ENCODE measurements around the gene CALU. TPM values are rescaled to one million over a fixed set of nuclear protein-coding genes. Genes with fewer than 3 reads are reported as not detected.

CALU gene
- total RNA-seq, 2 experiments from 2014 or later = 33.0 to 35.4 TPM

- no peaks in the 10 kb centered on the region for H3K9me3 Mint-ChIP-seq
- peaks cover 50% of the 10 kb centered on the region for H3K4me1 Mint-ChIP-seq (ENCODE audit: low read depth)
- no peak overlapping the region for H3K4me3 Mint-ChIP-seq
- CTCF ChIA-PET = interaction anchor here (1.5 to 1.6 kb wide), 2 partner anchors 68 to 314 kb away, joined by 7 to 9 read pairs; no protein-coding TSS in a partner anchor
- no peak overlapping the region for H3K27ac Mint-ChIP-seq
- H3K27me3 Mint-ChIP-seq (ENCODE audit: low read depth) = no peaks in the 10 kb centered on the region
- intact Hi-C loops (cut with micrococcal nuclease) = no loop called here
- peaks cover 3% of the 10 kb centered on the region for H3K36me3 Mint-ChIP-seq (ENCODE audit: low read depth)
- DNase-seq = no peak
Measured at GRCh38 chr7:128740996-128741395, 1.8 kb downstream of the CALU start.

GRCh38 chr7:128741491-128741890, 2.3 kb downstream of the CALU start:
- intact Hi-C loops (cut with micrococcal nuclease) = no loop called here
- no peak for DNase-seq
- H3K9me3 Mint-ChIP-seq = no peaks in the 10 kb centered on the region
- no peak overlapping the region for H3K27ac Mint-ChIP-seq
- CTCF ChIA-PET = no interaction called here
- H3K27me3 Mint-ChIP-seq (ENCODE audit: low read depth) = no peaks in the 10 kb centered on the region
- H3K4me1 Mint-ChIP-seq (ENCODE audit: low read depth) = peaks cover 50% of the 10 kb centered on the region
- H3K4me3 Mint-ChIP-seq = no peak overlapping the region
- H3K36me3 Mint-ChIP-seq (ENCODE audit: low read depth) = peaks cover 6% of the 10 kb centered on the region

GRCh38 chr7:128742206-128742605, 3.0 kb downstream of the CALU start:
- CTCF ChIA-PET = no interaction called here
- peaks cover 54% of the 10 kb centered on the region for H3K4me1 Mint-ChIP-seq (ENCODE audit: low read depth)
- no peaks in the 10 kb centered on the region for H3K27me3 Mint-ChIP-seq (ENCODE audit: low read depth)
- no peak overlapping the region for H3K4me3 Mint-ChIP-seq
- DNase-seq = no peak
- intact Hi-C loops (cut with micrococcal nuclease) = no loop called here
- peaks cover 6% of the 10 kb centered on the region for H3K36me3 Mint-ChIP-seq (ENCODE audit: low read depth)
- no peaks in the 10 kb centered on the region for H3K9me3 Mint-ChIP-seq
- H3K27ac Mint-ChIP-seq = no peak overlapping the region

GRCh38 chr7:128743112-128743772, 4.1 kb downstream of the CALU start:
- peaks cover 55% of the 10 kb centered on the region for H3K4me1 Mint-ChIP-seq (ENCODE audit: low read depth)
- no peak overlapping the region for H3K4me3 Mint-ChIP-seq
- no peaks in the 10 kb centered on the region for H3K27me3 Mint-ChIP-seq (ENCODE audit: low read depth)
- intact Hi-C loops (cut with micrococcal nuclease) = no loop called here
- CTCF ChIA-PET = interaction anchor here (0.7 kb wide), 1 partner anchor 290 kb away, joined by 3 read pairs; no protein-coding TSS in a partner anchor
- H3K27ac Mint-ChIP-seq = no peak overlapping the region
- peaks cover 8% of the 10 kb centered on the region for H3K36me3 Mint-ChIP-seq (ENCODE audit: low read depth)
- no peak for DNase-seq
- no peaks in the 10 kb centered on the region for H3K9me3 Mint-ChIP-seq

- no peaks in the 10 kb centered on the region for H3K27me3 Mint-ChIP-seq (ENCODE audit: low read depth)
- CTCF ChIA-PET = no interaction called here
- H3K4me1 Mint-ChIP-seq (ENCODE audit: low read depth) = peaks cover 50% of the 10 kb centered on the region
- H3K36me3 Mint-ChIP-seq (ENCODE audit: low read depth) = peaks cover 15% of the 10 kb centered on the region
- no peaks in the 10 kb centered on the region for H3K9me3 Mint-ChIP-seq
- no peak for DNase-seq
- H3K4me3 Mint-ChIP-seq = no peak overlapping the region
- no peak overlapping the region for H3K27ac Mint-ChIP-seq
- intact Hi-C loops (cut with micrococcal nuclease) = no loop called here
Measured at GRCh38 chr7:128744366-128744905, 5.3 kb downstream of the CALU start.

GRCh38 chr7:128745706-128746105, 6.5 kb downstream of the CALU start:
- Mint-ChIP-seq H3K9me3 (no peaks in the 10 kb centered on the region), H3K4me1 (ENCODE audit: low read depth) (peaks cover 41% of the 10 kb centered on the region), H3K27ac (no peak overlapping the region), H3K36me3 (ENCODE audit: low read depth) (peaks cover 22% of the 10 kb centered on the region), H3K4me3 (no peak overlapping the region), H3K27me3 (ENCODE audit: low read depth) (no peaks in the 10 kb centered on the region)
- intact Hi-C loops (cut with micrococcal nuclease) = no loop called here
- no peak for DNase-seq
- CTCF ChIA-PET = interaction anchor here (0.6 to 0.7 kb wide), 2 partner anchors 156 to 340 kb away, joined by 3 read pairs; no protein-coding TSS in a partner anchor

- H3K27me3 Mint-ChIP-seq (ENCODE audit: low read depth) = no peaks in the 10 kb centered on the region
- no peak overlapping the region for H3K27ac Mint-ChIP-seq
- H3K36me3 Mint-ChIP-seq (ENCODE audit: low read depth) = peaks cover 20% of the 10 kb centered on the region
- no peak for DNase-seq
- CTCF ChIA-PET = interaction anchor here (0.7 to 1.0 kb wide), 2 partner anchors 75 to 416 kb away, joined by 3 read pairs; partner anchors contain the start of gene GARIN1A
- H3K4me1 Mint-ChIP-seq (ENCODE audit: low read depth) = peaks cover 24% of the 10 kb centered on the region
- no peak overlapping the region for H3K4me3 Mint-ChIP-seq
- H3K9me3 Mint-ChIP-seq = no peaks in the 10 kb centered on the region
- intact Hi-C loops (cut with micrococcal nuclease) = no loop called here
Measured at GRCh38 chr7:128747327-128748079, 8.3 kb downstream of the CALU start.

- peaks cover 31% of the 10 kb centered on the region for H3K36me3 Mint-ChIP-seq (ENCODE audit: low read depth)
- no peak for DNase-seq
- CTCF ChIA-PET = interaction anchor here (0.5 kb wide), 1 partner anchor 278 kb away, joined by 3 read pairs; no protein-coding TSS in a partner anchor
- H3K27ac Mint-ChIP-seq = no peak overlapping the region
- peaks cover 7% of the 10 kb centered on the region for H3K4me1 Mint-ChIP-seq (ENCODE audit: low read depth)
- intact Hi-C loops (cut with micrococcal nuclease) = no loop called here
- no peaks in the 10 kb centered on the region for H3K9me3 Mint-ChIP-seq
- H3K27me3 Mint-ChIP-seq (ENCODE audit: low read depth) = no peaks in the 10 kb centered on the region
- no peak overlapping the region for H3K4me3 Mint-ChIP-seq
Measured at GRCh38 chr7:128752251-128752650, 13.1 kb downstream of the CALU start.

GRCh38 chr7:128755075-128755818, 16.1 kb downstream of the CALU start:
- DNase-seq = no peak
- CTCF ChIA-PET = no interaction called here
- no peaks in the 10 kb centered on the region for H3K27me3 Mint-ChIP-seq (ENCODE audit: low read depth)
- no peak overlapping the region for H3K27ac Mint-ChIP-seq
- intact Hi-C loops (cut with micrococcal nuclease) = no loop called here
- peaks cover 24% of the 10 kb centered on the region for H3K36me3 Mint-ChIP-seq (ENCODE audit: low read depth)
- H3K9me3 Mint-ChIP-seq = no peaks in the 10 kb centered on the region
- no peak overlapping the region for H3K4me3 Mint-ChIP-seq
- H3K4me1 Mint-ChIP-seq (ENCODE audit: low read depth) = peaks cover 4% of the 10 kb centered on the region

- CTCF ChIA-PET = interaction anchor here (0.7 kb wide), 1 partner anchor 275 kb away, joined by 3 read pairs; no protein-coding TSS in a partner anchor
- no peak overlapping the region for H3K4me3 Mint-ChIP-seq
- H3K4me1 Mint-ChIP-seq (ENCODE audit: low read depth) = peaks cover 4% of the 10 kb centered on the region
- H3K27ac Mint-ChIP-seq = no peak overlapping the region
- H3K27me3 Mint-ChIP-seq (ENCODE audit: low read depth) = no peaks in the 10 kb centered on the region
- no peak for DNase-seq
- H3K36me3 Mint-ChIP-seq (ENCODE audit: low read depth) = peaks cover 21% of the 10 kb centered on the region
- intact Hi-C loops (cut with micrococcal nuclease) = no loop called here
- no peaks in the 10 kb centered on the region for H3K9me3 Mint-ChIP-seq
Measured at GRCh38 chr7:128755819-128756476, 16.8 kb downstream of the CALU start.

GRCh38 chr7:128757203-128757602, 18.0 kb downstream of the CALU start:
- H3K36me3 Mint-ChIP-seq (ENCODE audit: low read depth) = peaks cover 29% of the 10 kb centered on the region

More at GRCh38 chr7:128757203-128757602, 18.0 kb downstream of the CALU start:
- Mint-ChIP-seq H3K27ac (no peak overlapping the region), H3K4me1 (ENCODE audit: low read depth) (peaks cover 4% of the 10 kb centered on the region), H3K27me3 (ENCODE audit: low read depth) (no peaks in the 10 kb centered on the region), H3K9me3 (no peaks in the 10 kb centered on the region), H3K4me3 (no peak overlapping the region)
- no peak for DNase-seq
- CTCF ChIA-PET = interaction anchor here (0.6 to 0.7 kb wide), 3 partner anchors 49 to 418 kb away, joined by 3 read pairs; no protein-coding TSS in a partner anchor
- intact Hi-C loops (cut with micrococcal nuclease) = no loop called here

Measured in activated naive CD4-positive, alpha-beta T cell treated with anti-CD3 and anti-CD28 coated beads for 36 hours (primary cell).